Dermis microvascular lymphatic vessel endothelial cell (primary cell): ENCODE results near the gene USP5. TPM values are rescaled to one million over a fixed set of nuclear protein-coding genes. Genes with fewer than 3 reads are reported as not detected.

Experiments used
- DNase-seq, 2 donors: peaks; one replicate each; pipeline versions ENCODE4 v3.0.0 to v3.0.0-alpha.2; 2010; ENCODE audit warnings: low read depth in 2 of 2
- total RNA-seq: library from RNA; depleted of rRNA; stranded (reverse); fragments of >200 nt; gene quantifications from 2 replicates; pipeline ENCODE4 v1.2.1, GENCODE V29; 2014

The USP5 gene
- total RNA-seq, 1 donor from 2014 or later: 82.5 TPM

DNA sequence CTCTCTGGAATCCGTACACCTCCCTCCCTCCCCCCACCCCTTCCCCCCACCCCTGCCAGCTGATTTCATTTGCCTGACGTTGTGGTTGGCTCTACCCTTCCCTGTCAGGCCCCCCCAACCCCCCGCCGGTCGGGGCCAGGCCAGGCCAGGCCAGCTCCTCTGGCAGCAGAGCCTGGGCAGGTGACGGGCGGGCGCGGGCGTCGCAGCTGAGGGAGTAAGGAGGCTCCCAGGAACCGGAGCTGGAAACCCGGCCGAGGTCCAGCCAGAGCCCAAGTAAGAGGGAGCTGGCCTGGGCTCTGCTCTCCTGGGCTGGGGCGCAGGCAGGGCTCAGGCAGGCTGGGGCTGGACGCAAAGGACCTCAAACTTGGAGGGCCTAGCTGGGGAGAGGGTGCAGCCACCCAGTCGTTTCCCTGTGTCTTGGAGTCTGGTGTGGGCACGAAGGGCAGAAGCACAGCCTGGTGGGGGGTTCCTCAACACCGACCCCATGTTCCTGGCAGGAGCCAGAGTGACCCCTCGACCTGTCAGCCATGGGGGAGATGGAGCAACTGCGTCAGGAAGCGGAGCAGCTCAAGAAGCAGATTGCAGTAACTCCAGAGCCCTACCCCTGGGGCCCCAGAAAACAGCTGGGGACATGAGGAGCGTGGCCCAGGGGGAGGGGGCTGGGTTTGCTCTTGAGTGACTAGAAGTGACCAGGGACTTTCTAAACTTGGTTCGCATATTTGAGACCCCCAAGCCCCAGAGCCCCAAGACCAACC, 11.0 kb upstream of the USP5 start, which contains the start of gene GNB3:
Gene GNB3 (plus strand): TSS at position 165 of the 755 bp plus-strand sequence. CDS start 363 bp downstream, at position 528.
- DNase-seq: no peak

DNA sequence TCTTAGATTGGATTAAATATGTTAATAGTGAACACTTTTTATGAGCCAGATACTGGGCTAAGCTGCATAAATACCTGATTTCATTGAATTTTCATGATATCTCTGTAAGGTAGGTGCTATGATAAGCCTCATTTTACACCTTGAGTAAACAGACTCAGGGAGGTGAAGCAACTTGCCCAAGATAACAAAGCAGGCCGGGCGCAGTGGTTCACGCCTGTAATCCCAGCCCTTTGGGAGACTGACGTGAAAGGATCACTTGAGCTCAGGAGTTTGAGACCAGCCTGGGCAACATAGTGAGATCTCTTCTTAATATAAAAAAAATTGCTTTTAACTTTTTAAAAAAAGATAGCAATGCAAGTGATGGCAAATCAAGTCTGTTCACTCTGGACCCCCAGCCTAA, 9.9 kb upstream of the USP5 start:
- DNase-seq: no peak

DNA sequence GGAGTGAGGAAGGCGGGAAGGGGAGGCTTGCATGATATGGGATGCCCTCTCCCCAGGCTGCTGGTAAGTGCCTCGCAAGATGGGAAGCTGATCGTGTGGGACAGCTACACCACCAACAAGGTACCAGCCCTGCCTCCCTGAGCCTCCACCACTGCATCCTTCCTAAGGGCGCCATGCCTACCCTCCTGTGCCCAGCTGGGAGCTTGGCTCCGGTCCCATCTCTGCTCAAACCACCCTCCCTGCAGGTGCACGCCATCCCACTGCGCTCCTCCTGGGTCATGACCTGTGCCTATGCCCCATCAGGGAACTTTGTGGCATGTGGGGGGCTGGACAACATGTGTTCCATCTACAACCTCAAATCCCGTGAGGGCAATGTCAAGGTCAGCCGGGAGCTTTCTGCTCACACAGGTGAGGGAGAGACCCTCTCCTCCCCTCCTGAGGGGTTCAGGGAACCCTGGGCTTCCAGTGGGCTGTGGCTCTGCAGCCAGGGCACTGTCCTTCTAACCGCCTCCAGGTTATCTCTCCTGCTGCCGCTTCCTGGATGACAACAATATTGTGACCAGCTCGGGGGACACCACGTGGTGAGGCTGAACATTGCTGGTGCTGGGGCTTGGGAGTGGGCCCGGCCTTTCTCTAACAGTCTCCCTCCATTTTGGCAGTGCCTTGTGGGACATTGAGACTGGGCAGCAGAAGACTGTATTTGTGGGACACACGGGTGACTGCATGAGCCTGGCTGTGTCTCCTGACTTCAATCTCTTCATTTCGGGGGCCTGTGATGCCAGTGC, 8.6 kb upstream of the USP5 start:
- DNase-seq: peak in 1 of 2 donors; percentile 16

DNA sequence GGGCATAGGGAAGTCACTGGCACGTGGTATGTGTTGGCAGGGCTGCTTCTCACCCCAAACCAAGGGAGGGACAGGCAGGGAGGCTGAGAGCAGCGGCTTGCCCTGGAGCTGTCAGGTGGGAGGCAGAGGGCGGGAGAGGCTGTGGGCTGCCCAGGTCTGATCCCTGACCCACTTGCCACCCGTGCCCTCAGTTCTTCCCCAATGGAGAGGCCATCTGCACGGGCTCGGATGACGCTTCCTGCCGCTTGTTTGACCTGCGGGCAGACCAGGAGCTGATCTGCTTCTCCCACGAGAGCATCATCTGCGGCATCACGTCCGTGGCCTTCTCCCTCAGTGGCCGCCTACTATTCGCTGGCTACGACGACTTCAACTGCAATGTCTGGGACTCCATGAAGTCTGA, 6.6 kb upstream of the USP5 start:
- no peak for DNase-seq

DNA sequence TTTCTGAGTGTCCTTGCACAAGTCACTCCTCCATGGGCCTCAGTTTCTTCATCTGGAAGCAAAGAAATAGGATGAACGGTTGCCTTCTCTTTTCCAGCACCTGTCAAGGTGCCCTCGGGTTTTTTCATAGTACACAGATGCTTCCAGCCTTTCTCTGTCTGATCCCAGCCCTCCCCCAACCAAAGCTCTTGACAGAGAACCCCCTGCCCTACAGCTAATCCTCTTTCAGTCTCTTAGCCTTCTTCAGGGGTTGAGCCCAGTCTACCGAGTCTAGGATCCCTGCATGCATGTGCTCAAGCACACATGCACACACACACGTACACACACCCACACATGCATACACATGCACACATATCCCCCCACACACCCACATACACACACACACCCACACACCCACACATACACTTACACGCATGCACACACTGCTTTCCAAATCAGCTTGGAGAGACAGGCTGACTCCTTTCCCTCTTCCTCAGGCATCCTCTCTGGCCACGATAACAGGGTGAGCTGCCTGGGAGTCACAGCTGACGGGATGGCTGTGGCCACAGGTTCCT, 5.6 kb upstream of the USP5 start:
- DNase-seq: no peak

DNA sequence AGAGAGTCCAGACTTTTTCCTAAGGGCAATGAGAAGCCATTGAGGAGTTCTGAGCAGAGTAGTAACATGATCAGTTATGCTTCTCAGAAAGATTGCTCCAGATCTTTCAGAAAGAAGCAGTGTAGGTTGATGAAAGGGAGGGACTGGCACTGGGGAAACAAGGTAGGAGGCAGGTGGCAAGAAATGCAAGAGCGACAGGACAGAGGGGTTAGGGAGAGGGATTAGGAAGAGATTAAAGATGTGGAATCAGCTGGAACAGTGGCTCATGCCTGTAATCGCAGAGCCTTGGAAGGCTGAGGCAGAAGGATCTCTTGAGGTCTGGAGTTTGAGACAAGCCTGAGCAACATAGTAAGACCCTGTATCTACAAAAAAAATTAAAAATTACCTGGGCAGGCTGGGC, 4.3 kb upstream of the USP5 start:
- DNase-seq: no peak

DNA sequence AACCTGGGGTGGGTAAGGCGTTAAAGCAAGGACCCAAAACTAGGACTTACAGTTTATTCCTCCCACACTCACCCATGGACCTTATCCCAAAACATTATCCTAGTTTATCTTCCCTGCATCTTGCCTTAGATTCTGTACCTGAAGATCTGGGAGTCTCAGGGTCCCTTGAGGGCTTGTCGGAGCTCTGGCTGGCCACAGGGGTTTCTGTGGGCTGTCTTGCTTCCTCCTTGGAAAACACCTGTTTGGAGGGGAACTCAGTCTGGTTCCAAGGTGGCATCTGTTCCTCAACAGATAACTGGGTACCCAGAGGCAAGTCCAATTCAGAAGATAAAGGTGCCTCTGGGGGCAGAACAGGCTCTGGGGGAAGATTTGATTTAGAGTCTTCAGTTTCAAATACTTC, 2.5 kb upstream of the USP5 start:
- DNase-seq: no peak

DNA sequence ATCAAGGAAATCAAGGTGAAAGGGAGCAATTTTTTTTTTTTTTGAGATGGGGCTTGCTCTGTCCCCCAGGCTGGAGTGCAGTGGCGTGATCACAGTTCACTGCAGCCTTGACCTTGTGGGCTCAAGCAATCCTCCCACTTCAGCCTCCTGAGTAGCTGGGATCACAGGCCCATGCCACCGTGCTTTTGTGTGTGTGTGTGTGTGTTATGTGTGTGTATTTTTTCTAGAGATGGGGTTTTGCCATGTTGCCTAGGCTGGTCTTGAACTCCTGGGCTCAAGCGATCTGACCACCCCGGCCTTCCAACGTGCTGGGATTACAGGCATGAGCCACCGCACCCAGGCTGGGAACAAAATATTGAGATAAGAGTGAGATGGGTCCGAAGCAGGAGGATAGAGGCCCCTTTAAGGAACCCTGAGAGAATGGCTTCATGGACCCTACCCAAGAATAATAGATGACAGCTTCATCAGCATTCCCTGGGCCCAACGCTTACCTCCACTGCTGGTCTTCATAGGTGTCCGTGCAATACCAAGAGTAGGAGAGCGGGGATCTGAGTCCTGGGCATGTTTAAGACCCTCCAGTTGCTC, 1.9 kb upstream of the USP5 start:
- no peak for DNase-seq

DNA sequence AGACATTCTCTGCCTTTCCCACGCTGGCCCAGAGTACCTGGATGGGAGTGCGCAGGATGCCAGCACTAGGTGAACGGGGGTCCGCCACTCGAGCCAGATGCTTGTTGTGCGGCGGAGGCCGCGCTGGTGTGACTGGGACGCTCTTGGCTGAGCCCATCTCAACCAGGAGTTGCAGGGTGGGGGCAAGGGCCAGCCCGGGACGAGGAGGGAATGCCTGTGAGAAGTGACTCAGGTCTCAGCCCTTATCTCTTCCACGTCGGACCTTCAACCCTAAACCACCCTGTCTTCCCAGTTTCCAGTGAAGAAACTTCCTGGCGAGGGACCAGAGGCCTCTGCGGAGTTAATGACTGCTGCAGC, 1.2 kb upstream of the USP5 start:
- no peak for DNase-seq

DNA sequence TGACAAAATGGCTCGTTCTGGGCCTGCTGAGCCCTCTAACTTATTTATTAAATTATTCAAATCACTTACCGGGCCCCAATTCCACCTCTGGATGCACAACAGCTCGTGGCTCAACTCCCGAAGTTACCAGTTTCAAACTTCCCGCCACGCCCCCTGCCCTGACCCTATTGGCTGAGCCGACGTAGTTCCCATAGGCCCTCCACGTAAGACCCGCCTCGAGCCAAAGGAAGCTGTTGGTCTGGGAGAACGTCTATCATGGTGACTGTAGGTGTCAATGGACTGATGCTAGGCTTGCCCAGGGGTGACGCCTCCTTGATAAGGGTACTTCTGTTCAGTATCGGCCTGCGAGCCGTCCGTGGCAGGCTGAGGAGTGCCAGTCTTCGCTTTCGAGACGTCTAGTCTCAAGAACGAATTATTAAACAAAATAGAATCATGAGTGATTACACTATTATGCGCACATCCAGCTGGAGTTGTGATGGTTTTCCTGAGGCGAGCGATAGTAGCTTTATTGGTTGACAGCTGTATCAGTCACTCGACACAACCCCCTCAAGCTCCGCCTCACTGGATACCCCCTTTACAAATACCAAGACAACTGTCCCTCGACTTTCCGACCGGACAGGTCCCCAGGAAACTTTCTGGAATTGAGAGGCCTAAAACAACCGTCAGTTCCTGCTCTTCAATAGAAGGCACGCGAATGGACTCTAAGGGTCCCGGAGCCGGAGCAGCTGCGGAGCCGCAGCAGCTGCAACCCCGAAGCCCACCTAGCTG, 613 bp upstream of the USP5 start, which contains the start of gene CDCA3:
Gene CDCA3 (minus strand): TSS at position 134 of the 768 bp plus-strand sequence. CDS start 334 bp downstream, outside the sequence.
- peak; percentile 98 to 99 for DNase-seq

DNA sequence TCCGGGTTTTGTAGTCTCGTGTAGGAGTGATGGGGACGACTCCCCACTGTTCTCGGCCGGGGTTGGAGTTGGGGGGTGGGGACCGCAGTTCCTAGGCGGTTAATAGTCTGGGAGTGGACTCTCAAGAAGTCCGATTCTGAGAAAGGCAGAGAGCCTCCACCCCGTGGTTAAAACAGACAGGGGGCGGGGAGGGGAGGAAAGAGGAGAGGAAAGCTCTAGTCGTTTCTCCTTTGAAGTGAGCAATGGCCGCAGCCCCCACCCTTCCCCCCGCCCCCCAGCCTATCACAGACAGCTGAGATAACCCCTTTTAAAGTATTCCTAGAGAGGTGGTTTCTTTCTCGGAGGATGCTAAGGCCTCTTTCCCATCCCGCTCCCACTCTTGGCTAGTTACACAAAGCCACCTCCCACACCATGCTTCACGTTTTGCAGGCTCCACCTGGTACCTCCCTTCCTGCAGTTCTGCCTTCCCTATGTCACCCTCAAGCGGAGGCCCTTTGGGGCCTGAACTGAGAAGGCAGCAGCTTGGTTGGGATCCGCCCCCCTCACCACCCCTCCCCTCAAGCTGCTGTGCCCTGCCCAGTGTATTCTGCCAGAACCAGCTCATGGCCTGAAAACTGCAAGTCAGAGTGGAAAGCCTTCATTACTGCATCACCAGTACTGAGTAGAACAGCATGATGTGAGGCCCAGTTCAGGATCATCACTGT, 853 bp downstream of the USP5 start:
- DNase-seq: peak in 1 of 2 donors; percentile 56

DNA sequence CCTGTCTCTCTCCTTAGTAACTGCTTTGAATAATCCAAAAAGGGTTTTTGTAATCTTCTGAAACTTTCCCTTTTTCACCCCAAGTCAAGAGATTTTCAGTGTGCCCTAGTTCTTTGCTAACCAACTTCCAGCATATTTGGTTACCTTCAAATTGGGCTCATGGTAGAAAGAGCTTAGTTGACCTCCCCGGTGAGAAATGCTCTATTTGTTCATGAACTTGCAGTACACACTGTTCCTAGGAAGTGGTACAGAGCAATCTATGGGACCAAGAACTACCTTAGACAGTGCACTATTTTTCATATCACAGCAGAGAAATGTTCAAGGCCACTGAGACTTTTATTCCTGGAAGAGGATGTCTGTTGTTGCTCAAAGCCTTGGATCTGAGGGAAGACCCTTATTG, 1.7 kb downstream of the USP5 start:
- no peak for DNase-seq

DNA sequence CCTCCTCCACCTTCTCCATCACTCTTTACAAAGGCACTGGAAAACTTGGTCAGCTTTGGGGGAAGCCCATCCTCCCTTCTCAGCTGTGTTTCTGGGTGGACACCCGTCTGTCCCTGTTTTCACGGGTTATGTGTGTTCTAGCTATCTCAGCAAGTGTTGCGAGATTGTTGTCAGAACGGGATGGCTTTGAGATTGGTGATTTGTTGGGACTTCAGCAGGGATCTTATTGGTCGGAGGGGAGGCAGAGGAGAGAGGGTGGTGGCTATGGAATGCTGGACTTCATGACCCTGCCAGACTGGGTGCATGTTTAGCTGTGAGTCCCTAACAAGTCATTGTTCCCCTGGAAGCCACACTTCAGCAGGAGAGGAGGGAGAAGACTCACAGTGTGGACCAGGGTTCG, 2.1 kb downstream of the USP5 start:
- DNase-seq: no peak

DNA sequence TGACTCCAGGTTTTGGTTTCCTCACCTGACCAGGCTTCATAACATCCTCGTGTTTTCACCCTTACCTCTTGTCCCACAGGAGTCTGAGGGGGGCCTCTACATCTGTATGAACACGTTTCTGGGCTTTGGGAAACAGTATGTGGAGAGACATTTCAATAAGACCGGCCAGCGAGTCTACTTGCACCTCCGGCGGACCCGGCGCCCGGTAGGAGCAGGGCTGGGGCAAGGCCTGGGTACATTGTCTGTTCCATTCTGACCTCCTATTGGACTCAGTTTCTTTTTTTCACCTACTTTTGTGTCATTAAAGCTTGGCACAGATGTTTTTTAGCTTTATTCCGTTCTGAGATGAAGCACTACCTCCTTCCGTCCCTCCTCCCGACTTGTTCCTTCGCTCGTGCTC, 3.4 kb downstream of the USP5 start:
- DNase-seq: no peak

DNA sequence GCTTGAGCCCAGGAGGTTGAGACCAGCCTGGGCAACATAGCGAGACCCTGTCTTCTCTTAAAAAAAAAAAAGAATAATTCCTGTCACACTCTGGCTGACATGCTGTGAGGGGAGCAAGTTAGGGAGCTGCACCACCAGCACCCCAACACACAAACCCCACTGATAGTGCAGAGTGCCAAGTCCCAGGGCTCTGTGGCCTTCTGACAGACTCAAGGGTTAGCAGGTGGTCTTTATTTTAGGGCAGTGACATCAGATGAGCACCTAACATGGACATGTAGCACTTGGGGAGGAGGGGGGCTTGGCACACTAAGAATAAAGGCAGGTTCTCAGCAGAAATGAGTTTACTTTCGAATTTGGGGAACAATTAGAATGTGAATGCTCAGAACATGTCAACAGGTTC, 6.8 kb downstream of the USP5 start:
- DNase-seq: no peak

DNA sequence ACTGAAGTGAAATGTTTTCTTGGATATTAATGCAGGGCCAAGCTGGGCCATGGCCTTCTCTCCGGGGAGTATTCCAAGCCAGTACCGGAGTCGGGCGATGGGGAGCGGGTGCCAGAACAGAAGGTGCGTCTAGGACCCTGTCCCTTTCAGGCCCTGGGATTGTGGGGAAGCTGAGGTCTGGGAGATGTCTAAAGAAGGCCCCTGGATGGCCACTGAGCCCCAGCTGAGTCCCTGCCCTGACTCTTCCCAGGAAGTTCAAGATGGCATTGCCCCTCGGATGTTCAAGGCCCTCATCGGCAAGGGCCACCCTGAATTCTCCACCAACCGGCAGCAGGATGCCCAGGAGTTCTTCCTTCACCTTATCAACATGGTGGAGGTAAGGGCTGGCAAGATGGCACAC, 8.2 kb downstream of the USP5 start:
- DNase-seq: no peak

DNA sequence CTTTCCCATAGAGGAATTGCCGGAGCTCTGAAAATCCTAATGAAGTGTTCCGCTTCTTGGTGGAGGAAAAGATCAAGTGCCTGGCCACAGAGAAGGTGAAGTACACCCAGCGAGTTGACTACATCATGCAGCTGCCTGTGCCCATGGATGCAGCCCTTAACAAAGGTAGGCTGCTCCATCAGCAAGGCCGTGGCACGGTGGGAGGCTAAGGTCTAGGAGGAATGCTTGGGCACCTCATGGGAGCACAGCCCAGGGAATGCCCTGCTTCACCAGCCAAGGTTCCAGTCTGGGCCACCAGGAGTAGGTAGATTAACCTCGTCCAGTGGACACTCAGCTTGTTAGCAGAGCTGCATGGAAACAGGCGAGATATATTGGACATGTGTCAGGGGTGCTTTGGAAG, 9.0 kb downstream of the USP5 start:
- DNase-seq: no peak

DNA sequence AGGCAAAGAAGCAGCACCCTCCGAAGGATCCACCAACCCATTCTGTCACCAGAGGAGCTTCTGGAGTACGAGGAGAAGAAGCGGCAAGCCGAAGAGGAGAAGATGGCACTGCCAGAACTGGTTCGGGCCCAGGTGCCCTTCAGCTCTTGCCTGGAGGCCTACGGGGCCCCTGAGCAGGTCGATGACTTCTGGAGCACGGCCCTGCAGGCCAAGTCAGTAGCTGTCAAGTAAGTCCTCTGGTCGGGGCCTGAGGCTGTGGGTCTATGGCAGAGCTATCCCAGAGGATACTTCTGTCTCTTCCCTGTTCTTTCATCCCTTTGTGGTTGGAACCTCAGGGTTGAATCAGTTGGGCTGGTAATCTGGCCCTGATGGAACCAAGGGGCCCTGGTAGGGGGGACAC, 9.4 kb downstream of the USP5 start:
- no peak for DNase-seq

DNA sequence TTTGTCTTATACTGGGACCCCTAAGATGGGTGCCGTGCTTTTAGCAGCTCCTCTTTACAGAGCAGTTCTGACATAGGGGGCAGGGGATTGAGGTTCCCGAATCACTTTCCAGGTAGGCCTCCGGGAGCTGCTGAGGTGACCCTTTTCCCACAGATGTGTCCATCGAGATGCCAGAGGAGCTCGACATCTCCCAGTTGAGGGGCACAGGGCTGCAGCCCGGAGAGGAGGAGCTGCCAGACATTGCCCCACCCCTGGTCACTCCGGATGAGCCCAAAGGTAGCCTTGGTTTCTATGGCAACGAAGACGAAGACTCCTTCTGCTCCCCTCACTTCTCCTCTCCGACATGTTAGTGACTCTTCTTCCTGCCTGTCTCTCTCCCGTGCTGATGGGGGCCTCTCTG, 11.1 kb downstream of the USP5 start:
- DNase-seq: no peak

DNA sequence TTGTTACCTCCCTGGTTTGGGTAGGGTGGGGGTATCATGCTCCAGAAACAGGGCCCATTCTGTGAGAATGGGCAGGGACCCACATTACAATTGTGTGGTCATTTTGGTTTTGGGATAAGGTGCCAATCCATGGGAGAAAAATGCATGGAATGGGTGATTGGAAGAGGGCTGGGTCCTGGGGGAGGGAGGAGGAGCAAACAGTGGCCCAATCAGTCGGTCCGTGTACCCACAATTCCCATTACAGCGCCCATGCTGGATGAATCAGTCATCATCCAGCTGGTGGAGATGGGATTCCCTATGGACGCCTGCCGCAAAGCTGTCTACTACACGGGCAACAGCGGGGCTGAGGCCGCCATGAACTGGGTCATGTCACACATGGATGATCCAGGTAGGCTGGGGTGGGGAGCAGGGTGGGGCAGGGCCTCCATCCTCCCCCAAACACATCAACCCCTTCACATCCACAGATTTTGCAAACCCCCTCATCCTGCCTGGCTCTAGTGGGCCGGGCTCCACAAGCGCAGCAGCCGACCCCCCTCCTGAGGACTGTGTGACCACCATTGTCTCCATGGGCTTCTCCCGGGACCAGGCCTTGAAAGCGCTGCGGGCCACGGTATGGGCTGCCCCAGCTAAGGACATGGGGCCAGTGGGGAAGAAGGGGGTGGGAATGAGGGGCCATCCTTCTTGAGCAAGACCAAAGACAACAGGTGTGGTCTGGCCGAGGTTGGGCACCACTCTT, 11.8 kb downstream of the USP5 start:
- DNase-seq: no peak
